ENCODE results near the gene ANAPC2. TPM values are rescaled to one million over a fixed set of nuclear protein-coding genes. Genes with fewer than 3 reads are reported as not detected.

Gene ANAPC2
- total RNA-seq, 2 experiments from 2014 or later: 144 to 149 TPM

DNA sequence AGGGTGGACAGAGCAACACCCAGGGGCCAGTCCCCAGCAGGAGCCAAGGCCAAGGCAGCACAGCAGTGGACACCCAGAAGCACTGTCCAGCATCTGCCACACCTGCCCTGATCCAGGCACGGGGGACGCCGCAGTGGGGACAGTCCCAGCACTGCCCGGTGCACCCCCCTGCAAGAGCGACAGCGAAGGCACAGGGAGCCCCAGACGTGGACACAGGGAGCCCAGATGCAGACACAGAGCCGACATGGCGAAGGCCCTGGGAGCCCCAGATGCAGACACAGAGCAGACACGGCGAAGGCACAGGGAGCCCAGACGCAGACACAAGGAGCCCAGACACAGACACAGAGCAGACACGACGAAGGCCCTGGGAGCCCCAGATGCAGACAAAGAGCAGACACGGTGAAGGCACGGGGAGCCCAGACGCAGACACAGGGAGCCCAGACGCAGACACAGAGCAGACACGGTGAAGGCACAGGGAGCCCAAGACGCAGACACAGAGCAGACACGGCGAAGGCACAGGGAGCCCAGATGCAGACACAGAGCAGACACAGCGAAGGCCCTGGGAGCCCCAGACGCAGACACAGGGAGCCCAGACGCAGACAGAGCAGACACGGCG lies 4.3 kb downstream of the ANAPC2 start:
- no peaks in the 10 kb centered on the region for H3K9me3 Mint-ChIP-seq
- CTCF ChIA-PET: no interaction called here
- Histone ChIP-seq H3K36me3 (ENCODE audit: insufficient read depth, low read length) (peaks cover 71% of the 10 kb centered on the region), H3K27ac (ENCODE audit: low read depth in 1 of 2, low read length in 2 of 2) (no peak overlapping the region), H3K4me3 (ENCODE audit: low read length) (no peak overlapping the region), H3K27me3 (ENCODE audit: control insufficient read depth in 1 of 2, insufficient read depth in 2 of 2, low read length in 2 of 2) (no peaks in the 10 kb centered on the region), H3K9me3 (ENCODE audit: control insufficient read depth in 1 of 2, insufficient read depth in 1 of 2, low read length in 2 of 2) (no peaks in the 10 kb centered on the region), H3K4me1 (ENCODE audit: insufficient read depth, low read length) (peaks cover 35% of the 10 kb centered on the region)
- no peak for DNase-seq
- peaks cover 22% of the 10 kb centered on the region for H3K4me1 Mint-ChIP-seq (ENCODE audit: low read depth)
- intact Hi-C loops (cut with DNase I, micrococcal nuclease): no loop called here
- H3K27ac Mint-ChIP-seq: peak overlapping the region; percentile 39
- no peaks in the 10 kb centered on the region for H3K27me3 Mint-ChIP-seq
- TF ChIP-seq, protein P1, sequence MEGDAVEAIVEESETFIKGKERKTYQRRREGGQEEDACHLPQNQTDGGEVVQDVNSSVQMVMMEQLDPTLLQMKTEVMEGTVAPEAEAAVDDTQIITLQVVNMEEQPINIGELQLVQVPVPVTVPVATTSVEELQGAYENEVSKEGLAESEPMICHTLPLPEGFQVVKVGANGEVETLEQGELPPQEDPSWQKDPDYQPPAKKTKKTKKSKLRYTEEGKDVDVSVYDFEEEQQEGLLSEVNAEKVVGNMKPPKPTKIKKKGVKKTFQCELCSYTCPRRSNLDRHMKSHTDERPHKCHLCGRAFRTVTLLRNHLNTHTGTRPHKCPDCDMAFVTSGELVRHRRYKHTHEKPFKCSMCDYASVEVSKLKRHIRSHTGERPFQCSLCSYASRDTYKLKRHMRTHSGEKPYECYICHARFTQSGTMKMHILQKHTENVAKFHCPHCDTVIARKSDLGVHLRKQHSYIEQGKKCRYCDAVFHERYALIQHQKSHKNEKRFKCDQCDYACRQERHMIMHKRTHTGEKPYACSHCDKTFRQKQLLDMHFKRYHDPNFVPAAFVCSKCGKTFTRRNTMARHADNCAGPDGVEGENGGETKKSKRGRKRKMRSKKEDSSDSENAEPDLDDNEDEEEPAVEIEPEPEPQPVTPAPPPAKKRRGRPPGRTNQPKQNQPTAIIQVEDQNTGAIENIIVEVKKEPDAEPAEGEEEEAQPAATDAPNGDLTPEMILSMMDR (IDR thresholded peaks at IDR 0.05): no peak
- peaks cover 68% of the 10 kb centered on the region for H3K36me3 Mint-ChIP-seq (ENCODE audit: low read depth)
- peak overlapping the region; percentile 56 for H3K4me3 Mint-ChIP-seq
- POLR2A ChIA-PET: no interaction called here
- no peak for ATAC-seq (ENCODE audit: poor library complexity)

DNA sequence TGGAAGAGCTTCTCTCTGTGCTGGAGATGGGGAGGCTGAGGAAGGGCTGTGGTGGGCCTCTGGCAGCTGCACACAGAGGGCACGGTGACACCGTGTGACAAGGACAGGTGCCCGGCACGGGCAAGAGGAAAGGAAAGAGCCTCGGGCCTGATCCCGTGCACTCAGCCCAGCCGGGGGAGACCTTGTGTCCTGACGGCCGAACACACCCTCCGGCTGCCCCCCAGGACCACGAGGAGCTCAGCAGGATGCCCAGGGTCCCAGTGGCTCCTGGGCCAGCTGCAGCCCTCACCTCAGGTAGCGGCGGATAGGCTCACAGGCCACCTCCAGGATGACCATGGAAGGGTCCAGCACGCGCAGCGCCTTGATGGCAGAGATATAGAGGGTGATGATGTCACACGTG lies 5.5 kb downstream of the ANAPC2 start:
- Mint-ChIP-seq H3K27ac (no peak overlapping the region), H3K27me3 (no peaks in the 10 kb centered on the region), H3K4me1 (ENCODE audit: low read depth) (peaks cover 19% of the 10 kb centered on the region), H3K4me3 (peak overlapping the region; percentile 4), H3K36me3 (ENCODE audit: low read depth) (peaks cover 61% of the 10 kb centered on the region), H3K9me3 (no peaks in the 10 kb centered on the region)
- Histone ChIP-seq H3K27ac (ENCODE audit: low read depth in 1 of 2, low read length in 2 of 2) (no peak overlapping the region), H3K4me1 (ENCODE audit: insufficient read depth, low read length) (peaks cover 27% of the 10 kb centered on the region), H3K27me3 (ENCODE audit: control insufficient read depth in 1 of 2, insufficient read depth in 2 of 2, low read length in 2 of 2) (no peaks in the 10 kb centered on the region), H3K4me3 (ENCODE audit: low read length) (no peak overlapping the region), H3K9me3 (ENCODE audit: control insufficient read depth in 1 of 2, insufficient read depth in 1 of 2, low read length in 2 of 2) (no peaks in the 10 kb centered on the region), H3K36me3 (ENCODE audit: insufficient read depth, low read length) (peaks cover 78% of the 10 kb centered on the region)
- CTCF ChIA-PET: no interaction called here
- intact Hi-C loops (cut with DNase I, micrococcal nuclease): no loop called here
- no peak for ATAC-seq (ENCODE audit: poor library complexity)
- DNase-seq: no peak
- POLR2A ChIA-PET: no interaction called here
- TF ChIP-seq, protein P1 (IDR thresholded peaks at IDR 0.05): no peak

DNA sequence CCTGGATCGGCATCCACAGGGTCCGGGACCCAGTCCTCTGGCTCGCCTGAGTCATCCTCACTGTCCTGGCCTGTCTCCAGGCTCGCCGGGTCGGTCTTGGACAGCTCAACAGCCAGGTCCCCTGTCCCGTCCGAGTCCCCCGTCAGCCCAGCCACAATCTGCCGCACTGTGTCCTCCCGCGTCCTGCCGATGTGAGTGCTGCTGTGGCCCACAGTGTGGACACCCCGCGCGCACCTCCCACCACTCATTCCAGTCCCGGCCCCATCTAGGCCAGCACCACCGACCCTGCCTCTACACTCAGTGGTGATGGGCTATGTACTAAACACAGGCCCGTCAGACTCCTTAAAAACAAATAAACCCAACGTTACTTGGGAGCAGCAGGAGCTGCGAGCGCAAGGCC lies 6.7 kb downstream of the ANAPC2 start:
- H3K27ac ChIP-seq (ENCODE audit: low read depth in 1 of 2, low read length in 2 of 2): no peak overlapping the region
- H3K4me3 Mint-ChIP-seq: peak overlapping the region; percentile 30
- H3K9me3 Mint-ChIP-seq: no peaks in the 10 kb centered on the region
- H3K27me3 ChIP-seq (ENCODE audit: control insufficient read depth in 1 of 2, insufficient read depth in 2 of 2, low read length in 2 of 2): no peaks in the 10 kb centered on the region
- TF ChIP-seq, protein P1 (IDR thresholded peaks at IDR 0.05): no peak
- H3K4me3 ChIP-seq (ENCODE audit: low read length): no peak overlapping the region
- H3K36me3 ChIP-seq (ENCODE audit: insufficient read depth, low read length): peaks cover 71% of the 10 kb centered on the region
- peaks cover 8% of the 10 kb centered on the region for H3K4me1 Mint-ChIP-seq (ENCODE audit: low read depth)
- POLR2A ChIA-PET: no interaction called here
- no peaks in the 10 kb centered on the region for H3K27me3 Mint-ChIP-seq
- ATAC-seq (ENCODE audit: poor library complexity) (no peak), DNase-seq (no peak)
- peaks cover 16% of the 10 kb centered on the region for H3K4me1 ChIP-seq (ENCODE audit: insufficient read depth, low read length)
- CTCF ChIA-PET: no interaction called here
- no peak overlapping the region for H3K27ac Mint-ChIP-seq
- intact Hi-C loops (cut with DNase I, micrococcal nuclease): no loop called here
- no peaks in the 10 kb centered on the region for H3K9me3 ChIP-seq (ENCODE audit: control insufficient read depth in 1 of 2, insufficient read depth in 1 of 2, low read length in 2 of 2)
- H3K36me3 Mint-ChIP-seq (ENCODE audit: low read depth): peaks cover 63% of the 10 kb centered on the region

Measured in CD4-positive, alpha-beta T cell (primary cell).